Measurements from ENCODE around the gene TFIP11.

TFIP11 gene

DNA sequence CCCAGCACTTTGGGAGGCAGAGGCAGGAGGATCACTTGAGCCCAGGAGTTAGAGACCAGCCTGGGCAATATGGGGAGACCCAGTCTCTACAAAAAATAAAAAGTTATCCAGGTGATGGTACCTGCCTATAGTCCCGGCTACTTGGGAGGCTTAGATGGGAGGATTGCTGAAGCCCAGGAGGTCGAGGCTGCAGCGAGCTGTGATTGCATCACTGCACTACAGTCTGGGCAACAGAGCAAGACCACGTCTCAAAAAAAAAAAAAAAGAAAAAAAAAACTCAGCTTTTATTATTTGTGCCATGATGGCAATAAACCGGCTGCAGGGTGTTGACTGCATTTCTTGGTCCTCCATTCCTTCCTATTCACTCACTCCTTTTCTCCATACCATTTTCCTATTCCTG is 33.6 kb upstream of the TFIP11 start:
- H3K4me1 Mint-ChIP-seq: peaks cover 16% of the 10 kb centered on the region
- H3K27me3 Mint-ChIP-seq (ENCODE audit: low read depth, poor library complexity): no peaks in the 10 kb centered on the region
- H3K27ac Mint-ChIP-seq: no peak overlapping the region
- H3K36me3 Mint-ChIP-seq (ENCODE audit: low read depth): no peaks in the 10 kb centered on the region
- no peak for DNase-seq
- H3K4me3 Mint-ChIP-seq: no peak overlapping the region
- no peak for TF ChIP-seq CTCF (IDR thresholded peaks at IDR 0.05)
- H3K9me3 Mint-ChIP-seq: no peaks in the 10 kb centered on the region

DNA sequence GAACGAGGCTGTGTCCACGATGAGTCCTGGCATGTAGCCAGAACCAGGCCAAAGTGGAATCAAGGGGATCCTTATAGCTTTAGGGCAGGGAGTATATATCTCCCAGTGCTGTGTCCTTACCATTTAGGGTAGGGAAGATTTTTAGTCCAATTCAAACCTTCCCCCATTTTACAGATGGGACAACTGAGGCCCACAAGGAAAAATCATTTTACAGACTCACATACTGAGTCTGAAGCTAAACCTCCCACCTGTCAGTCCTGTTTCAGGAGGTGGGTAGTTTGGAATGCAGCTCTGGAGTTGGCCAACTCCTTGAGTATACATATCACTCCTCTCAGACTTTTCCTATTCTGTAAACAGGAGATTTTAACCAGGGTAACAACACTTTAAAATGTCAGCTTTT is 33.1 kb upstream of the TFIP11 start:
- no peak overlapping the region for H3K27ac Mint-ChIP-seq
- H3K9me3 Mint-ChIP-seq: no peaks in the 10 kb centered on the region
- TF ChIP-seq CTCF (IDR thresholded peaks at IDR 0.05): no peak
- H3K4me1 Mint-ChIP-seq: peaks cover 14% of the 10 kb centered on the region
- DNase-seq: no peak
- no peaks in the 10 kb centered on the region for H3K27me3 Mint-ChIP-seq (ENCODE audit: low read depth, poor library complexity)
- no peak overlapping the region for H3K4me3 Mint-ChIP-seq
- no peaks in the 10 kb centered on the region for H3K36me3 Mint-ChIP-seq (ENCODE audit: low read depth)

GRCh38 chr22:26544489-26544888 is 32.2 kb upstream of the TFIP11 start:
- H3K27me3 Mint-ChIP-seq (ENCODE audit: low read depth, poor library complexity): no peaks in the 10 kb centered on the region
- H3K27ac Mint-ChIP-seq: no peak overlapping the region
- DNase-seq: no peak
- no peak for TF ChIP-seq CTCF (IDR thresholded peaks at IDR 0.05)
- H3K36me3 Mint-ChIP-seq (ENCODE audit: low read depth): no peaks in the 10 kb centered on the region
- H3K9me3 Mint-ChIP-seq: no peaks in the 10 kb centered on the region
- H3K4me3 Mint-ChIP-seq: no peak overlapping the region
- peaks cover 11% of the 10 kb centered on the region for H3K4me1 Mint-ChIP-seq

DNA sequence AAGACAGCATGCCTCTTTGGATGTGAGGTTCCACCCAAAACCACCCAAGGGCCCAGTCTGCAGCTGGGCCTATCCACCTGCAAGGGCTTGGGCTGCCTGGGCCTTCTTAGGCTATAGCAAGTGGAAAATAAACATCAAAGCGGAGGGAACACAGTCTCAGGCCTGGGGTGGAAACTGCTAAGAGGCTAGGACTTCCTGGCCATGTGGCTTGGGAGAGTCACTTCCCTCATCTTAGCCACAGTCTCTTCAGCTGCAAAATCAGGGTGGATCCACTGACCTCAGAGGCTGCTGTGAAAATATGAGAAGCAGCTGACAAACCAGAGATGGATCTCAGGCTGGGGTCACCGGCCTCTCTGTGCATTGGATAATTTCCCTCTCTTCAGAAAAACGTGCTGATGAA is 30.6 kb upstream of the TFIP11 start:
- Mint-ChIP-seq H3K4me1 (peaks cover 5% of the 10 kb centered on the region), H3K27ac (no peak overlapping the region), H3K4me3 (no peak overlapping the region), H3K36me3 (ENCODE audit: low read depth) (no peaks in the 10 kb centered on the region), H3K27me3 (ENCODE audit: low read depth, poor library complexity) (no peaks in the 10 kb centered on the region), H3K9me3 (no peaks in the 10 kb centered on the region)
- no peak for TF ChIP-seq CTCF (IDR thresholded peaks at IDR 0.05)
- no peak for DNase-seq

GRCh38 chr22:26541167-26541819 is 29.0 kb upstream of the TFIP11 start:
- no peak for DNase-seq
- peaks cover 5% of the 10 kb centered on the region for H3K4me1 Mint-ChIP-seq
- no peak for TF ChIP-seq CTCF (IDR thresholded peaks at IDR 0.05)
- H3K4me3 Mint-ChIP-seq: no peak overlapping the region
- H3K27me3 Mint-ChIP-seq (ENCODE audit: low read depth, poor library complexity): no peaks in the 10 kb centered on the region
- H3K36me3 Mint-ChIP-seq (ENCODE audit: low read depth): peaks cover under 1% of the 10 kb centered on the region
- H3K27ac Mint-ChIP-seq: no peak overlapping the region
- no peaks in the 10 kb centered on the region for H3K9me3 Mint-ChIP-seq

DNA sequence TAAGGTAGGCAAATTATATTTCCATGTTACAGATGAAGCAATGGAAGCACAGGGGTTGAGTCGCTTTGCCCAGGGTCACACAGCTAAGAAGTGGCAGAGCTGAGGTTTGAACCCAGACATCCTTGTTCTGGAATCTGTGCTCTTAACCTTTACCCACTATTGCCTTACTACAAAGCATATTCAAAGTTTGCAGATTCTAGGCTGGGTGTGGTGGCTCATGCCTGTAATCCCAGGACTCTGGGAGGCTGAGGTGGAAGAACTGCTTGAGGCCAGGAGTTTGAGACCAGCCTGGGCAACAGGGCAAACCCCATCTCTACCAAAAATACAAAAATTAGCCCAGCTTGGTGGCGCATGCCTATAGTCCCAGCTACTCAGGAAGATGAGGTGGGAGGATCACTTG is 27.8 kb upstream of the TFIP11 start:
- DNase-seq: no peak
- Mint-ChIP-seq H3K9me3 (no peaks in the 10 kb centered on the region), H3K4me3 (no peak overlapping the region), H3K4me1 (peaks cover 5% of the 10 kb centered on the region), H3K27me3 (ENCODE audit: low read depth, poor library complexity) (no peaks in the 10 kb centered on the region), H3K36me3 (ENCODE audit: low read depth) (peaks cover 6% of the 10 kb centered on the region), H3K27ac (peak overlapping the region; percentile 66)
- TF ChIP-seq CTCF (IDR thresholded peaks at IDR 0.05): no peak
